BJ (cell line): ENCODE measurements around the gene ICAM2. TPM values are rescaled to one million over a fixed set of nuclear protein-coding genes. Genes with fewer than 3 reads are reported as not detected.

Experiments used
- CTCF ChIA-PET: fragments of 350-600 bp; formaldehyde crosslinking; extraction: SDS; loops from one replicate; lab custom pipeline; 2021; ENCODE audit warnings: antibody characterized with exemption, inconsistent platforms; lab: Yijun Ruan, JAX
- POLR2A ChIA-PET: fragments of 300-600 bp; sonication (Branson Sonifier 250); formaldehyde crosslinking; extraction: SDS; loops from one replicate; lab custom pipeline; 2021; ENCODE audit warnings: antibody characterized with exemption; lab: Charles Lee
- DNase-seq: peaks from one replicate; pipeline ENCODE4 v3.0.0-alpha.2; 2011; ENCODE audit warnings: low read depth
- H3K27me3 ChIP-seq: 2 replicates; pipeline ENCODE4 v1.6.0; 2011; ENCODE audit warnings: low read length; ENCODE audit not compliant: control insufficient read depth, insufficient read depth
- H3K36me3 ChIP-seq: 2 replicates; pipeline ENCODE4 v1.5.1; 2011; ENCODE audit warnings: low read length; ENCODE audit not compliant: control insufficient read depth, insufficient read depth
- H3K4me3 ChIP-seq: 2 replicates; pipeline ENCODE4 v1.5.1; 2011; ENCODE audit warnings: low read depth, mild to moderate bottlenecking, control low read depth, low read length
- polyA plus RNA-seq: library from polyadenylated mRNA; depleted of rRNA; stranded (reverse); fragments of >200 nt; gene quantifications from 2 replicates; pipeline ENCODE4 v1.2.3, GENCODE V29; 2011
- TF ChIP-seq, protein P1 (sequence below): IDR thresholded peaks from 2 replicates; pipeline ENCODE4 v1.5.1; 2011; ENCODE audit warnings: low read depth, mild to moderate bottlenecking, control low read depth, inconsistent platforms, low read length, moderate library complexity; ENCODE audit not compliant: insufficient read depth

ICAM2 gene
- polyA plus RNA-seq, 1 experiment: 0.91 TPM

DNA sequence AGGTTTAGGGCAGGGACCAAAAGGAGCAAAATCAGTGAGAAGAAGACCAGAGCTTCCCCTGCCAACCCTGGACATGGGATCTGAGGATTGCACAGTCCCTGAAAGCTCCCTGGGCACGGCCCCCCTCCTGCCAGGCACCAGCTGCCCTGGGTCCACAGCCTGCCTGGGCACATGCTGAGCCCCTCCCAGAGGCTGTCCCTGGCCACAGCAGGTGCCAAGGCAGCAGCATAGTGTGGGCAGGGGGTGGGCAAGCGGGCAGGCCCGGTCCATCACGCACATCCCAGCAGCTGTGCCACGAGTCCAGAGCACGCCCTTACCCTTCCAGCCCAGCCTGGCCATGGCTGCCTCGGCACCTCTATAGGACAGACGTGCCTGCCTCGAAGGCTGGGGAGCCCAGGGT lies 60.4 kb downstream of the ICAM2 start:
- CTCF ChIA-PET: interaction anchor here (0.8 to 1.2 kb wide), 3 partner anchors 9 to 41 kb away, joined by 3 to 4 read pairs (median 4); no protein-coding TSS in a partner anchor
- POLR2A ChIA-PET: no interaction called here
- Histone ChIP-seq H3K27me3 (no peaks in the 10 kb centered on the region; the same call in none of the 2 replicates), H3K36me3 (no peaks in the 10 kb centered on the region), H3K4me3 (no peak overlapping the region)
- TF ChIP-seq, protein P1, sequence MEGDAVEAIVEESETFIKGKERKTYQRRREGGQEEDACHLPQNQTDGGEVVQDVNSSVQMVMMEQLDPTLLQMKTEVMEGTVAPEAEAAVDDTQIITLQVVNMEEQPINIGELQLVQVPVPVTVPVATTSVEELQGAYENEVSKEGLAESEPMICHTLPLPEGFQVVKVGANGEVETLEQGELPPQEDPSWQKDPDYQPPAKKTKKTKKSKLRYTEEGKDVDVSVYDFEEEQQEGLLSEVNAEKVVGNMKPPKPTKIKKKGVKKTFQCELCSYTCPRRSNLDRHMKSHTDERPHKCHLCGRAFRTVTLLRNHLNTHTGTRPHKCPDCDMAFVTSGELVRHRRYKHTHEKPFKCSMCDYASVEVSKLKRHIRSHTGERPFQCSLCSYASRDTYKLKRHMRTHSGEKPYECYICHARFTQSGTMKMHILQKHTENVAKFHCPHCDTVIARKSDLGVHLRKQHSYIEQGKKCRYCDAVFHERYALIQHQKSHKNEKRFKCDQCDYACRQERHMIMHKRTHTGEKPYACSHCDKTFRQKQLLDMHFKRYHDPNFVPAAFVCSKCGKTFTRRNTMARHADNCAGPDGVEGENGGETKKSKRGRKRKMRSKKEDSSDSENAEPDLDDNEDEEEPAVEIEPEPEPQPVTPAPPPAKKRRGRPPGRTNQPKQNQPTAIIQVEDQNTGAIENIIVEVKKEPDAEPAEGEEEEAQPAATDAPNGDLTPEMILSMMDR: no peak
- no peak for DNase-seq

DNA sequence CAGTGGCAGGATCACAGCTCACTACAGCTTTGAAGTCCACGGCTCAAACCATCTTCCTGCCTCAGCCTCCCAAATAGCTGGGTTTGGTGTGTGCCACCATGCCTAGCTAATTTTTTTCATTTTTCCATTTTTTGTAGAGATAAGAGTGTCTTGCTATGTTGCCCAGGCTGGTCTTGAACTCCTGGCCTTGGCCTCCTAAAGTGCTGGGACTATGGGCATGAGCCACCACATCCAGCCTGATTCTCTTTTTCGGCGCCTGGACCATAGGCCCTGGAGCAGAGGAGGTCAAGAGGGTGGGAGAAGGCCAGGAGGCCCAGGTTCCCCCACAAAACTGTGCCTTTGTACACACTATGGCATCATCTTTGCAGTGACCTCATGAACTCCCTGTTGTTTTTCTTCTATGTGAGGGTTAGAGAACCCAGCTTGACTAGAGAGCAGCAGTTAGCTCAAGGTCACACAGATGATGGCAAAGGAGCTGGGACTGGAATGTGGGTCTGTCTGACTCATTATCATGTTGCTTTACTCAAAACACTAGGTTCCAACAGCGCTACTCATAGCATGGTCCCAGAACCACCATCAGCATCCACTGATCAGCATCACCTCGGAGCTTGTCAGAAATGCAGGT lies 64.0 kb downstream of the ICAM2 start:
- H3K4me3 ChIP-seq: no peak overlapping the region
- H3K36me3 ChIP-seq: no peaks in the 10 kb centered on the region
- 0 out of 2 replicates have a peak, but pooled peaks cover 1% of the 10 kb centered on the region for H3K27me3 ChIP-seq
- ChIA-PET CTCF (interaction anchor here (1.2 to 3.2 kb wide), 5 partner anchors 9 to 325 kb away, joined by 3 to 28 read pairs (median 5); no protein-coding TSS in a partner anchor), POLR2A (no interaction called here)
- TF ChIP-seq, protein P1: no peak
- no peak for DNase-seq

DNA sequence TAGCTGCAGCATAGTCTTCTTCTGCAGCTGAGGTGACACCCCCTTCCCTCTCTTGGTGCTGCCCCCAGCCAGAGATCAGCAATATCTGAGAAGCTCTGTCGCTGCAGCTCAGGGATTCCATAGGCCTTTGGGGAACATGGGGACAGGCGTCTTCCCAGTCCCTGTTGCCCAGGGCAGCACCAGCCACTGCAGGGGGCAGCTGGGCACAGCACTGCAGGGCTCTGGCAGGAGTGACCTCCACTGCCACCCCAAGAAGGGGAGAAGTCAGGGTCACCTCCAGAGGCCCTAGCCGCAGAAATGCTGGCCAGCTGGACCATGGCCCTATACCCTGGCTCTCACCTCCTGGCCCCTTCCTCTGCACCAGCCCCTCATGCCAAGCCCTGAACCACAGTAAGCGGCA lies 64.6 kb downstream of the ICAM2 start:
- Histone ChIP-seq H3K36me3 (no peaks in the 10 kb centered on the region), H3K4me3 (no peak overlapping the region), H3K27me3 (0 out of 2 replicates have a peak, but pooled peaks cover 1% of the 10 kb centered on the region)
- CTCF ChIA-PET: interaction anchor here (1.2 to 3.2 kb wide), 6 partner anchors 9 to 326 kb away, joined by 3 to 28 read pairs (median 6); no protein-coding TSS in a partner anchor
- TF ChIP-seq, protein P1: no peak
- no peak for DNase-seq
- POLR2A ChIA-PET: no interaction called here

DNA sequence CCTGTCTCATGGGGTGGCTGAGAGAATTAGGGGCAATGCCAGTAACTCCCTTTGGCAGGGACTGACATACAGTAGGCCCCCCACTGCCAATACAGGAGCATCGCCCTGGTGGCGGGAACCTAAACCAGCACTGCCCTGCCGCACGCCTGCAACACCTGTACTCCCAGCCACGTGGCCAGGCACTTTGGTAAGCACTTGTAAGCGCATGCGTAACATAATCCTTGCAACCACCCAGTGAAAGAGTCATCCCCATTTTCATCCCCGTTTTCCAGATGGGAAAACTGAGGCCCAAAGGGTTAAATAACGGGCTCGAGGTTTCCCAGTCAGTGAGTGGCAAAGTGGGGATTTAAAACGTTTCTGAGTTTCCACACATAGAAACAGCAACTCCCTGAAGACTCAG lies 65.2 kb downstream of the ICAM2 start:
- Histone ChIP-seq H3K4me3 (no peak overlapping the region), H3K36me3 (no peaks in the 10 kb centered on the region), H3K27me3 (0 out of 2 replicates have a peak, but pooled peaks cover 1% of the 10 kb centered on the region)
- TF ChIP-seq, protein P1: no peak
- CTCF ChIA-PET: interaction anchor here (2.1 to 3.2 kb wide), 3 partner anchors 9 to 36 kb away, joined by 7 to 28 read pairs (median 7); no protein-coding TSS in a partner anchor
- POLR2A ChIA-PET: no interaction called here
- no peak for DNase-seq

DNA sequence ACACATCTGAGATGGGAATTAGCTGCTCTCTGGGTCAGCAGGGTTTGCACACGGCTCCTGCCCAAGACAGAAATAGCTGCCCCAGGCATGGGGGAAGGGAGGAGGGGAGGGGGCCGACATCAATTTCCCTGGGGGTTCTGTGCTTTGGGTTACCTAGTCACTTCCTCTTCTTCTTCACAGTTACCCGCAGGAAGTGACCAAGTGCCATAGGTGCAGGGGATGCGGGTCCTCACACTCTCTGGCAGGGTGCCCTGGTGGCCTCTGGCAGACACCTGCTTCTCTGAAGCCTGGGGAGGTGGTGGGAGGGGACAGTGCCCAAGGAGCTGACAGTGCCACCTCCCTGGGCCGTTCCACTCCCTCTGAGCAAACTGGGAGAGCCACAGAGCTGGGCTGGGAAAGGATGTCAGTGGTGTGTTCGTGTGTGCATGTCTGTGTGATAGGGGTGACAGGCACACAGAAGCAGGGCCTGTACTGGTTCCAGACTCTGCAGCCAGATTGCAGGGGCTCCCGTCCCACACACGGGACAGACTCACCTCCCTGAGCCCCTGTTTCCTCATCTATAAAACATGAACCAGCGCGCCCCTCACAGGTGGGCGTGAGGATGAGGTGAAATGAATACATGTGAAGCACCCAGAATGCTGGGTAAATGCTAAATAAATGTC lies 65.9 kb downstream of the ICAM2 start:
- TF ChIP-seq, protein P1: no peak
- no peak for DNase-seq
- POLR2A ChIA-PET: no interaction called here
- Histone ChIP-seq H3K36me3 (no peaks in the 10 kb centered on the region), H3K27me3 (0 out of 2 replicates have a peak, but pooled peaks cover 1% of the 10 kb centered on the region), H3K4me3 (no peak overlapping the region)
- CTCF ChIA-PET: interaction anchor here (2.3 to 3.2 kb wide), 2 partner anchors 8 to 35 kb away, joined by 7 to 28 read pairs; no protein-coding TSS in a partner anchor
